Endothelial cell of umbilical vein (primary cell): ENCODE measurements around the gene NFKBIA. TPM values are rescaled to one million over a fixed set of nuclear protein-coding genes. Genes with fewer than 3 reads are reported as not detected.

Source experiments
- BruUV-seq: library from RNA; stranded (reverse); fragments of 400-500 nt; replicated peaks from 2 replicates; lab custom pipeline; 2021; lab: Mats Ljungman, UMichigan
- CTCF ChIA-PET: fragments of 300-600, 350-600 bp; sonication (Branson Sonifier 250); formaldehyde crosslinking; loops from one replicate; lab custom pipeline; 2021; ENCODE audit warnings: antibody characterized with exemption, inconsistent platforms; lab: Charles Lee
- POLR2A ChIA-PET: fragments of 300-600, 350-600 bp; sonication (Branson Sonifier 250); formaldehyde crosslinking; loops from one replicate; lab custom pipeline; 2021; ENCODE audit warnings: antibody characterized with exemption, inconsistent platforms; lab: Charles Lee
- DNase-seq: peaks from one replicate; pipeline ENCODE4 v3.0.0-alpha.2; 2011; ENCODE audit warnings: low read depth, low spot score
- FAIRE-seq: peaks from 2 replicates; lab custom pipeline; 2011; peaks lifted over from hg19 to GRCh38; lab: Jason Lieb, UNC
- H2AFZ ChIP-seq: 2 replicates; pipeline ENCODE4 v1.6.0; 2012; ENCODE audit warnings: low read depth, low read length, control low read depth, inconsistent platforms
- H3K27ac ChIP-seq: 2 replicates; pipeline ENCODE4 v1.5.1; 2011; ENCODE audit warnings: low read depth, mild to moderate bottlenecking, control low read depth, low read length, moderate library complexity; ENCODE audit not compliant: insufficient read depth
- H3K27me3 ChIP-seq, 2 experiments: 2 replicates each; pipeline versions ENCODE4 v1.6.0 to v1.6.1; 2011; ENCODE audit warnings: low read length in 2 of 2, mixed read lengths in 1 of 2; ENCODE audit not compliant: control insufficient read depth in 2 of 2, insufficient read depth in 2 of 2
- H3K36me3 ChIP-seq, 2 experiments: 2 replicates in 1 of 2; 3 replicates in 1 of 2; pipeline ENCODE4 v1.5.1; 2011; ENCODE audit warnings: low read length in 2 of 2, mild to moderate bottlenecking in 1 of 2, moderate library complexity in 1 of 2; ENCODE audit not compliant: control insufficient read depth in 2 of 2, insufficient read depth in 2 of 2; ENCODE audit errors: extremely low read depth in 1 of 2
- H3K4me1 ChIP-seq: 3 replicates; pipeline ENCODE4 v1.5.1; 2011; ENCODE audit warnings: mild to moderate bottlenecking, low read length; ENCODE audit not compliant: control insufficient read depth, insufficient read depth; ENCODE audit errors: extremely low read depth
- H3K4me2 ChIP-seq: 2 replicates; pipeline ENCODE4 v1.6.1; 2011; ENCODE audit warnings: low read length, control low read depth, mixed read lengths; ENCODE audit not compliant: insufficient read depth
- H3K4me3 ChIP-seq, 3 experiments: fragments of 200-600 bp in 1 of 3; sonication (generic), shearing (Covaris generic) in 1 of 3; replicated peaks in 1 of 3; 2 replicates each; pipeline ENCODE4 v1.5.1; 2011 to 2016; ENCODE audit warnings: control low read depth in 3 of 3, low read length in 3 of 3, mild to moderate bottlenecking in 2 of 3, inconsistent platforms in 1 of 3, low read depth in 1 of 3, moderate library complexity in 1 of 3; ENCODE audit not compliant: insufficient read depth in 1 of 3
- H3K79me2 ChIP-seq: 2 replicates; pipeline ENCODE4 v1.6.0; 2012; ENCODE audit warnings: low read length, inconsistent platforms; ENCODE audit not compliant: control insufficient read depth, insufficient read depth
- H3K9ac ChIP-seq: replicated peaks from 2 replicates; pipeline ENCODE3; 2011; ENCODE audit warnings: low read length, control low read depth; ENCODE audit not compliant: insufficient read depth; ENCODE audit errors: extremely low read depth
- H3K9me1 ChIP-seq: replicated peaks from 3 replicates; pipeline ENCODE4 v1.6.0; 2011; ENCODE audit warnings: mild to moderate bottlenecking, low read length; ENCODE audit not compliant: control insufficient read depth, insufficient read depth; ENCODE audit errors: extremely low read depth
- H3K9me3 ChIP-seq: replicated peaks from 2 replicates; pipeline ENCODE4 v1.5.1; 2012; ENCODE audit warnings: low read length, inconsistent platforms; ENCODE audit not compliant: control insufficient read depth, insufficient read depth
- H4K20me1 ChIP-seq: replicated peaks from 2 replicates; pipeline ENCODE3; 2011; ENCODE audit warnings: mild to moderate bottlenecking, low read length; ENCODE audit not compliant: control insufficient read depth, insufficient read depth; ENCODE audit errors: extremely low read depth
- CTCF ChIP-seq, 2 donors: IDR thresholded peaks; 1 replicate in 1 of 2; 2 replicates in 1 of 2; pipeline ENCODE4 v1.5.1; 2011; ENCODE audit warnings: low read length in 2 of 2, mild to moderate bottlenecking in 2 of 2, moderate library complexity in 2 of 2, control low read depth in 1 of 2, inconsistent platforms in 1 of 2, low read depth in 1 of 2; ENCODE audit not compliant: insufficient read depth in 1 of 2; ENCODE audit errors: extremely low read depth in 1 of 2
- EZH2 ChIP-seq: IDR thresholded peaks from 2 replicates; pipeline ENCODE4 v1.6.1; 2012; ENCODE audit warnings: borderline replicate concordance, low read depth, mild to moderate bottlenecking, moderate library complexity, low read length, inconsistent platforms; ENCODE audit not compliant: severe bottlenecking
- FOS ChIP-seq: IDR thresholded peaks from 2 replicates; pipeline ENCODE4 v1.6.1; 2011; ENCODE audit warnings: mild to moderate bottlenecking, low read length, moderate library complexity, borderline replicate concordance; ENCODE audit not compliant: insufficient read depth
- GATA2 ChIP-seq: IDR thresholded peaks from 2 replicates; pipeline ENCODE4 v1.7.0; 2011; ENCODE audit warnings: low read depth, mild to moderate bottlenecking, moderate library complexity, mixed read lengths, low read length; ENCODE audit not compliant: insufficient read length, insufficient read depth
- JUN ChIP-seq: IDR thresholded peaks from 2 replicates; pipeline ENCODE4 v1.6.1; 2011; ENCODE audit warnings: borderline replicate concordance, low read depth; ENCODE audit not compliant: insufficient read length, insufficient read depth
- MYC ChIP-seq: IDR thresholded peaks from one replicate; pipeline ENCODE4 v1.6.1; 2011; ENCODE audit warnings: mild to moderate bottlenecking, low read depth, low read length
- POLR2A ChIP-seq: IDR thresholded peaks from 2 replicates; pipeline ENCODE4 v1.6.1; 2012; ENCODE audit warnings: low read depth, mild to moderate bottlenecking, control low read depth, low read length
- POLR2AphosphoS5 ChIP-seq: IDR thresholded peaks from 2 replicates; pipeline ENCODE4 v1.6.1; 2012; ENCODE audit warnings: low read depth, mild to moderate bottlenecking, control low read depth, low read length, moderate library complexity; ENCODE audit not compliant: insufficient read depth
- dilution Hi-C: fragments of 300-500 bp; cut with MboI; formaldehyde crosslinking; loops from one replicate; pipeline ENCODE4 v1.15.0; 2019; ENCODE audit warnings: low sequenced_read_pairs; ENCODE audit not compliant: extremely low pct_ligation_motif_present
- intact Hi-C: fragments of 100-400 bp; cut with micrococcal nuclease; formaldehyde crosslinking; loops from one replicate; pipeline ENCODE4 v1.10.0; 2022
- polyA plus RNA-seq, 4 experiments: library from polyadenylated mRNA; depleted of rRNA in 3 of 4; stranded (reverse) in 3 of 4; unstranded in 1 of 4; fragments of >200 nt; gene quantifications; 2 replicates each; pipeline versions ENCODE4 v1.2.1 to v1.2.3, GENCODE V29; 2011 to 2012; ENCODE audit warnings: missing spikeins in 1 of 4
- total RNA-seq: library from RNA; stranded (reverse); gene quantifications from 2 replicates; pipeline ENCODE4 v1.2.3, GENCODE V29; 2021
- TF ChIP-seq, protein P1 (sequence below): IDR thresholded peaks from 2 replicates; pipeline ENCODE4 v1.6.1; 2011; ENCODE audit not compliant: insufficient read depth, insufficient read length

The NFKBIA gene
- total and polyA plus RNA-seq, 2 donors (not counting 3 experiments of a cell fraction or from before 2014, with no cell fraction given) = 55.7 to 82.8 TPM

- dilution Hi-C loops (no loop called here), intact Hi-C loops (loop anchor here (5.0 kb wide), 1 partner anchor 619 kb away; no protein-coding TSS in a partner anchor)
- TF ChIP-seq POLR2AphosphoS5 (peak; percentile 18), POLR2A (peak; percentile 53), CTCF (IDR thresholded peaks at IDR 0.05; ENCODE audit: extremely low read depth in 1 of 2, insufficient read depth in 1 of 2, low read depth in 1 of 2, low read length in 2 of 2) (no peak), MYC (no peak), FOS (no peak), EZH2 (no peak), GATA2 (no peak), JUN (no peak)
- TF ChIP-seq, protein P1, sequence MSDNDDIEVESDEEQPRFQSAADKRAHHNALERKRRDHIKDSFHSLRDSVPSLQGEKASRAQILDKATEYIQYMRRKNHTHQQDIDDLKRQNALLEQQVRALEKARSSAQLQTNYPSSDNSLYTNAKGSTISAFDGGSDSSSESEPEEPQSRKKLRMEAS = peak; percentile 32
- peak overlapping the region; percentile 60 for H3K4me2 ChIP-seq
- POLR2A ChIA-PET = interaction anchor here (3.0 kb wide), 1 partner anchor 108 kb away, joined by 9 read pairs; the partner anchor contains the start of gene PSMA6
- FAIRE-seq (peak; percentile 58), DNase-seq (peak; percentile 76)
- peaks cover 15 to 21% of the 10 kb centered on the region in 2 experiments for H3K36me3 ChIP-seq
- H3K4me1 ChIP-seq = peaks cover 60% of the 10 kb centered on the region
- H3K4me3 ChIP-seq = peak overlapping the region in 2 of 3 experiments; percentile 63 to 74
- H4K20me1 ChIP-seq = no peaks in the 10 kb centered on the region
- H3K27me3 ChIP-seq = no peaks in the 10 kb centered on the region
- H3K27ac ChIP-seq = peak overlapping the region; percentile 74
- H2AFZ ChIP-seq = no peak overlapping the region
- BruUV-seq = no TSS peak
- H3K79me2 ChIP-seq = peaks cover 23% of the 10 kb centered on the region
- peak overlapping the region; percentile 78 for H3K9ac ChIP-seq
- no peaks in the 10 kb centered on the region for H3K9me1 ChIP-seq
- CTCF ChIA-PET = interaction anchor here (0.7 to 4.3 kb wide), 10 partner anchors 13 to 260 kb away, joined by 3 to 22 read pairs (median 4); no protein-coding TSS in a partner anchor
- no peaks in the 10 kb centered on the region for H3K9me3 ChIP-seq
These were observed 3.7 kb downstream of the NFKBIA start for GRCh38 chr14:35400648-35401421.
